GM19455 (cell line): ENCODE results near the gene MPPED2.

Source experiments
- ATAC-seq: cut with Tn5 transposase; IDR thresholded peaks from one replicate; pipeline ENCODE4 v1.9.1; 2021; ENCODE audit not compliant: unreplicated experiment

MPPED2 gene

DNA sequence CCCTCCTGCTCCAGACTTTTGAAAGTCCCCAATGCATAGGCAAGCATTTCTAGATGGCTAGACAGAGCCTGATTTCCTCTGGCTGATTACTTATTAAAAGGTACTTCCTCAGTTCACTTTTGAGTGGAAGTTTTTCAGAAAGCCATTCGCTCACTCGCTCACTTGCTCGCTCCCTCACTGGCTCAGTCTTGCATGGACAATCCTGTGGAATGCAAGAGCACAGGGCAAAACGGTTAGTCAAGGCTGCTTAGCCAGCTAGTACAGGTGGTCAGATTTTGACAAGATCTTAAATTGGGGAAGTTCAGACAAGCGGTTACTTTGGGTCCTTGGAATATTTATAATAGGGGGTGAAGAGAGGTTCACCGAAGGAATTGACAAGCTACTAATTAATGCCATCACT lies 162.3 kb downstream of the MPPED2 start:
- ATAC-seq: no peak

DNA sequence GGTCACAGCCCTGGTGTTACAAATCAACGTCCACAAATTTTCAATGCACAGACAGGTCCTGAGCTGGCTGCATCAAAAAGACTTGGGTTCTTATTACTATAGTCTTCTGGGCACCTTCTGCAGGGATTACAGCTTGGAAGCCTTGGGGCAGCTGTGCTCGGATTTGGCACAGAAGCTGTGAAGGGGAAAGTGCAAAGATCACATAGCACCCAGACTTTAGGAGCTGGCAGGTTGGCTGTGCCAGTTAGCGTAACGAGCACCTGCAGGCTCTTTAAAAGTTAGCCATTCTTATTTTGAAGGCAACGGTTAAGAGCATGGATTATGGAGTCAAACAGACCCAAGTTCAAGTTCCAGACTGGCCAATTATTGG lies 162.9 kb downstream of the MPPED2 start:
- ATAC-seq: no peak

DNA sequence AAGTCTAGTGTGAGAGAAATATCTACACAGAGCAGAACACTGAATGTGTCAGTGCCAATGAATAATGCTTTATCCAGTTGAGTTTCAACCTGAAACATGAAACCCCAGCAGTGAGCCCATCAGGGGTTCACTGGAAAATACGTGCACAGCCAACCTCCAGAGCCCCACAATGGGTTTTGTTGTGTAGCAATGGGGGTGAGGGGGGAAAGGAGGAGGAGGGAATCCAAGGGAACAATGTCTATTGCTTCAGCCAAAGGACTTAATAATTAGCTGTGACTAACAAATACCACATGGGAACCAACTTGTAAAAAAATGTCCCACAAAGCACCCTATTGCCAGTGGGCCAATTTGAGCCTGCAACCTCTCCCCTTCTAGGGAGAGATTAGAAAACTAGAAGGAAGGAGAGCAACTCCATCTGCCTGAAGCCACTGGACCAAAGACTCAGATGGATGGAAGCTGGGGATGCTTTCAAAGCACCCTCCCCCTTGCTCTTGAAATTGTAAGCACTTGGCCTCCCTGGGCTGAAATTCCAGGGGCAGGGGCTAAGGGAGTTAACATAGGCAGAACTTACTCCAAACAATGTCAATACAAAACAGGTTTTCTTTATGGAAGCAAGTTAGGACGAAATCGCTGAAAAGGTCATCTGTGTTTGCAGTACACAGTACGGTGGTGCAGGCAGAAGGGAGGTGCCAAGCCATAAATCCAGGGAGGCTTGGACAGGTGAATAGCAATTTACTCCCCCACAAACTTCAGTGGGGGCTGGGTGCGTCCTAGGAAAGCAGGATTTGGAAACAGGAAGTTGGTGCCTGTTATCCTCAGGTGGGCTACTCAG lies 163.5 kb downstream of the MPPED2 start:
- ATAC-seq: no peak

DNA sequence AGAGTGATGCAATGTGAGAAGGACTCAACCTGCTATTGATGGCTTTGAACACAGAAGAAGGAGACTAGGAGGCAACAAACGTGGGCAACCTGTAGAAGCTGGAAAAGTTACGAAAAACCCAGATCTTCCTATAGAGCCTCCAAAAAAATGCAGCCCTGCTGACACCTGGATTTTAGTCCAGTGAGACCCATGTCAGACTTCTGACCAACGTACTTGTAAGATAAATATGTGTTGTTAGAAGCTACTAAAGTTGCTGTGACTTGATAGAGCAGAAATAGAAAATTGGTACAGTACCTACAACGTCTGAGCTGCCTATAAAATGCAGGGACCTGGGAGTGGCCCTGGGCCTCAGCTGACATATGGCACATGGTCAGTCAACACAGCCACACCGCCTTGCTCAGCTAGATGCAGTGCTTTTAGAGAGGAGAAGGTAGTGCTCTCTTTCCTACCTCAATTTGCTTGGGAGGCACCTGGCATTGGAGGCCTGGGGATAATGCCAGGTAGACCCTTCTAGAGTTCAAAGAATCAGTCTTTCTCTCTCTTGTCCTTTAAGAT lies 165.8 kb downstream of the MPPED2 start:
- no peak for ATAC-seq

DNA sequence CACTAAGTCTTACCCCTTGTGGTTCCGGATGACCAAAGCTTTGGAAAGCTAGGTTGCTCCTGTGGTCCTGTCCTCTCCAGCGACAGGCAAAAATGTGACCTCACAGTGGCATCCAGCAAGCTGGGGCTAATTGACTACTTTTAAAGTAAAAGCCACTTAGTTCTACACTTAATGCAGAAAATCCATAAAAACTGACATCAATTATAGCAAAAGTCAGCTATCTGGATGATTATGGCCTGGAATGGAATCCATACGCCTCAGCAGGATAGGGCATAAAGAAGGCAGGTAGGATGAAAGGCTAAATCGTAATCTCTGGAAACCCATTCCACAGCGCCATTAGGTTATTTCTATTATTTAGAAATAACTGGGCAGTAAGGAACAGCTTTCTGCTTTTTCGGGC lies 171.3 kb downstream of the MPPED2 start:
- no peak for ATAC-seq

DNA sequence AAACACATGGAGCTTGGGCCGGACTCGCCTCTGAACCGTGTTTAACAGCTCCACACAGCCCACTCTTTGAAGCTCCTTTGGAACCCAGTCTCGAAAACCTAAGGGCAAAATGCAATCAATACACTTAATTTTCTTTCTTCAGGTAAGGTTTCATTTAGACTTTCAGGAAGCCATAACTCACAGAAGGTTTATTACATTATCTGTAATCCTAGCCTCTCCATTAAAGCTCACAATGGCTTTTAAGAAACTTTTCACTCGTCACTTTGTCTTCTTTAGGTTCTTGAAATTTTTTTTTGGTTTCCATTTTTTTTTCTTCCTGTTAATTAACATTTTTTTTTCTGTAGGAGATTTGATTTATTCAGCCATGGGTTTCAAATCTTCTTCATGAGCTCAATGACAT lies 171.9 kb downstream of the MPPED2 start:
- ATAC-seq: no peak

DNA sequence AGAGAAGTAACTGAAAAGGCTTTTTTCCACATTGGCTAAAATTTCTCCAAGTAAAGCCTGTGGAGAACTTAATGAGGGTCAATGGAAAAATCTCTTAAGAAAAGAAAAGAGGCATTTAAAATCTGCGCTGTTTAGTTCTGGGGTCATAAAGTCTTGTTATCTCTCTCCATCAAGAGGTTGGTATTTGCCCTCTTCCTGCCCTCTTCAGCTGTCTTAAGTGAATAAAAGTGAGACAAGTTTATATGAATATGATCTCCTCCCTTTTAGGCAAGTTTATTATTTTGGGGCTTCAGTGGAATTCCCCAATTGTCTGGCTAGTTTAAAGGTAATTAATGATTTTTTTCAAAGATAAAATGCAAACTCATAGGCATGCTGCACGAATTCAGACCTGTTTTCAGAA lies 173.6 kb downstream of the MPPED2 start:
- ATAC-seq: no peak

DNA sequence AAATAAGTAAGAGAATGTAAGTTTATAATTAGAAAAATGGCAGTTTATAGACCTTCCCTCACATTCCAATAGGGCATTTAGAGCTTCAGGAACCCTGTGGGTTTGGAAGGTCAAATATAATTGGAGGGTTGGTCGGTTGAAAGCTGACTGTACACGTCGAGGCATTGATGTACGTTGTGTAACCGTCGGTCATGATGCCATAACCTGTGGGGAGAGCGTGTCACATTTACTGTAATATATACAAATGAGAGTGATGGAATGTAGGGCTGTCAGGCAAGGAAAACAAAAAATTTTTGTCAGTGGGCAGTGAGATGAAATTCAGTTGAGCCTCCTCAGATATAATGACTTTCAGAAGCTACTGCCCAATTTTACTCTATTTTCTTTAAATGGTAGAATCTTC lies 174.8 kb downstream of the MPPED2 start:
- no peak for ATAC-seq

DNA sequence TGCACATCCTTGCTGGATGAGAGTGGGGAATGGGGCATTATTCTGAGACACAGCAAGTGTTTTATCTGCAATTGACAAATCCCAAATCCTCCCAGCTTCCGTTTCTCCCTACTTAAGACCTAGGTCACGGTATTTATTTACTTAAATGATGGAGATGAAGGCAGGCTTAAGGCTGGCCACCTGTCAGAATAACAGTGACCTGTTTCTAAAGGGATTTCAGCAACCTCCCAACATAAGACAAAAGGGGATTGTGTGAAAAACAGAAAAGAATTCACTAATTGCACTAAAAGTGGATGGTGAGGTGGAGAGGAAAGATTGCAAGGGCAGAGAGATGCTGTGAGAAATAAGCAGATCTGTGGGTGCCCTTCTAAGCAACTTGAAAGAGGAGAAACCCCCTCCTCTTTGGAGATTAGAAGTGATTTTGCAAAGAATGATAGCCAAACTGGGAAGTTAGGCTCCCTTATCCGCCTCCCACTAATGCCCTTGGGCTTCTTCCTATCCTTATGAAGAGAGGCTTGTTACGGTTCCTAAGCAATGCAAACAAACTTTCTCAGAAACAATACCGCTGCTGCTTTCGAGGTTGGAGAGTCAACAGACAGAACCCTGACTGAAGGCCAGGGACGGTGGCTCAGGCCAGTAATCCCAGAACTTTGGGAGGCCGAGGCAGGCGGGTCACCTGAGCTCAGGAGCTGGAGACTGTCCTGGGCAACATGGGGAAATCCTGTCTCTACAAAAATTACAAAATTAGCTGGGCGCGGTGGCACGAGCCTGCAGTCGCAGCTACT lies 179.0 kb downstream of the MPPED2 start:
- ATAC-seq: no peak

DNA sequence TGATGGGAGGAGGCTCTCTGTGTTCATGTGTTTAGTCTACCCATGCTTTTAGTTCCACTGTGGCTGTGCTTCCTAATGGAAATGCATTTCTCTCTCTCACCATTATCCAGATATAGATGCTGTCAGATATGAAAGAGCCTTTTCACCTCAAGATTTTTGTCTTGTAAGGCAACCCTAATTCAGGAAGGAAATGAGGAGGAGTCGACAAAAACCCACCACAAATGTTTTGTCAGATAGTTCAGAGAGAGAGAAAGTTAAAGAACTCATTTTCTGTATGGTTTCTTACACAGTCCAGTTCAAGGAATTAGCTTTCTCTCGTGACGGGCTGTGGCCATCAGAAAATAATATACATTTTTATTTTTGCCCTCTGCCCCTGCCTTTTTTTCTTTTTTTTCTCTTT lies 180.8 kb downstream of the MPPED2 start:
- ATAC-seq: no peak

DNA sequence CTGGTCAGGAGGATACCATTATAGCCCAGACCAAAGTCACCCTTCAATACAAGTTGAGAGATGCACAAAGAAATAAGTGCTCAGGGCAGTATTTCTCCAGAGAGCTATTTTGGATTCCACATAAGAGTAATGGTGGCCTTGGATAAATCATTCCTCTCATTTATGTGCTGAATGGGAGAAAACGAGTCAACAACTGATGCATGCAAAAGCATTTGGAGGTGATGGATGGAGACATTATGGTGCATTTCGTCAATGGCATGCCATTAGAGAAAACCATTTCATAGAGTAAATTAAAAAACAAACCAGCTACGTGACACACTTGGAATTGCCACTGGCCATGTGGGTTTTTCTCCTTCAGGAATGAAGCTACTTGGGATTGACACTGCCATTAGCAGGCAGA lies 182.0 kb downstream of the MPPED2 start:
- ATAC-seq: no peak

DNA sequence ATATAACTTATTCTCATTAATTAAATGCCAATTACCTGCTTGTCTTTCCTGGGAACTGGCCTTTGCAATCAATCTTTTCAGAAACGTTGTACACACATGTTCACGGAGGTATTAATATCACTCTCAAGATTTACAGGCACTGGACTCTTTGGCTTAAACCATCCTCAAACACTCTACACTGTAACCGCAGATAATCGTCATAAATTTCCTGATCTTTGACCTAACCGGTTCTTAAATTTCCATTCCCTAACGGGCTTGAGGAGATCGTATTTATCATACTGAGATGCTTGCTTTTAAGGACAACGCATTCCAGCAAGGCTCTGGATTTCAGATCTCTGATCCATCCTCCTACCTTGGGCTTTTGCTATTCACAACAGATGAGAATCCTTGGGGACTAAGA lies 190.4 kb downstream of the MPPED2 start:
- no peak for ATAC-seq

DNA sequence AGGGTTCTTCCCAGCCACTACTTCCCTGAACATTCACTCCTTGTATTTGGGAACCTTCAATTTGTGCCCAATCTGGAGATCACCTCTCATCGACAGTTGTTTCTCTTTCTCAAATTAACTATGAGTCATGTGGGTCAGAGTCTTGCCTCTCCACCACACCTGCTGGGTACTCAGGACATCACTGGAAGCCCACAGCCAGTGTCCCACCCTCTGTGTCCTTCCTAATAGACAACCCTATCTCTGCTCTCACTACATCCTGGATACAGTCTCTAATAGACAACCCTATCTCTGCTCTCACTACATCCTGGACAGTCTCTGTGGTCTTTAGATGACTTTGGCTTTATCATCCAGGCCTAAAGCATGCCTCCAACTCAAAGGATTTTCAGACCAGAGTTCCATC lies 193.1 kb downstream of the MPPED2 start:
- ATAC-seq: no peak

DNA sequence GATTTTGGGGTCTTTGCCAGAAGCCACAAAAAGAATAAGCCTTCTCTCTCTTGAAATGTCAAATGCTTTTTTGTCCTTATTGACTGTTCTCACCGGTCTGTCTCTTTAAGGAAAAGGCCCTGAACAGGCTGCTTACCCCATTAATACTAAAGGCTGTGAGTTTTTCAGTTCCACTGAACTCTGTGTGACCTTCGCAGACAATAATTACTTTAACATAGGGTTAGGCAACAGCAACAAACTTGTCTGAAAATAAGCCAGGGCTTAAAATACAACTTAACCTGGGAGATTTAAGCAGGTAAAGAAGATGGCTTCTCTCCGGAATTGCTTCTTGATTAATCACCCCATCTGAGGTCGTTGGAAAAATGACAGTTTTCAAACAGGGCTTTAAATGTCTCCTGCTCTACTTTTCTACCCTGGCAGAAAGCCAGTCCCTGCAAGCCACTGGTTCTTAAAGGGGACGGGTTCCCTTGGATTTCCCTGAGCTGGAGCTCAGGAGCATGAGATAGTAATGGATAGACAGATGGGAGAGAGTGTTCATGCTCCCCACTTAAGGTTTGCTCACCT lies 193.8 kb downstream of the MPPED2 start:
- ATAC-seq: no peak

DNA sequence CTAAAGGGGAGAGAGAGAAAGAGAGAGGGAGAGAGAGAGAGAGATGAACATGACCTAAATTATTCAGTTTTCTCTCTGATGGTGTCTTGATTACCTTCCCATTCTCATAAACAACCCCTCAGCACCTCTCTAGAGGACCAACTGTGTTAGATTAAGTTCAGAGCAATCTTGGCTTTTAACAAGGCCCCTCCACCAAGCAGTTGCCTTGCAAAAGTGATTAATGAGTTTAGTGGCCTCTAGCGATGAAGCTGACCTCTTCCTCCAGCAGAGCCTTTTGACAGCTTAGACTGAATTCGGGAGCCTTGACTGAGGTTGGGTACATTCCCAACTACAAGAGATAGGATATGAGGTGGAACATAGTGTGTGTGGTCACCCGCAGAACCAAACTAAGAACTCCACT lies 197.2 kb downstream of the MPPED2 start:
- no peak for ATAC-seq

DNA sequence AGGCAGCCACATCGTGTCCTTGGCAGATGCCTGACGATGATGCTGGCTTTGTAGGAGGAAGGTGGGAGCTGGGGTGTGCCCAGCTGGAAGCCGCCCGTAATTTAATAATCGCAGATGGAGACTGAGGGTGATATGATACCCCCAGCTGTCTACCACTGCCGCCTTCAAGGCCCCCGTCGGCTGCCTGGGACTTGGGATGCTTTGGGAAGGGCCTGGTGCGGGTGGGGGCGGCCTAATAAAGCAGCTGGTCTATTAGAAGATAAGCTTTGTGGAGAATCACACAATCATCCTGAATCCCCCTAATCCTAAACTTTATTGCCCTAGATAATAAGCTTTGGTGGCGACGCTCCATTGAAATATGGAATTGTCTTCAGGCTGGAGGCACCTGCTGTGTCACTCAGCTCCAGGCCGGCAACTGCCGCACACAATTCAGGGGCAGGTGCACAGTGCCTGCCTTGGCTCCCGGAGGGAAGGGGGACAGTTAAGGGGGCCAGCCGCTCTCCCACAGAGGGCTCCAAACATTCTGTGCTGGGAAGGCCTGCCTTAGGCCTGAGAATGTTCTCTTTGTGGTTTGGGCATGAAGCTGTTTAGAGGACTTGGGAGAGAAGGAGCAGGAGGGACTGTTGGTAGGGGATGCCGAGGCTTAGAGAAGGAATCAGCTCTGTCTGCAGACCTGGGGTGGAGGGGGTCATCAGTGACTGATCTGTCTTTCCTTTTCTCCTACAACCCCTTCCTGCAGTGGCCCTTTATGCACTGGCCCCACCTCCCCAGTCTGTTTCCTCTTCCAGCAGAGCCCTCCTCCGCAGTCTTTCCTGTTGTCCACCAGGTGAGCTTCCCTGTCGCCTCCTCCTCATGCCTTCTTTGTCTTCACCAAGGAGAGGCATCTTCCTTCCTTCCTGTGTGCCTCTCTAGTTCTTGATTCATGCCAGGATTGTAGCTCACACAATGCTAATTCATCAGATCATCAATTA lies 198.0 kb downstream of the MPPED2 start:
- no peak for ATAC-seq

DNA sequence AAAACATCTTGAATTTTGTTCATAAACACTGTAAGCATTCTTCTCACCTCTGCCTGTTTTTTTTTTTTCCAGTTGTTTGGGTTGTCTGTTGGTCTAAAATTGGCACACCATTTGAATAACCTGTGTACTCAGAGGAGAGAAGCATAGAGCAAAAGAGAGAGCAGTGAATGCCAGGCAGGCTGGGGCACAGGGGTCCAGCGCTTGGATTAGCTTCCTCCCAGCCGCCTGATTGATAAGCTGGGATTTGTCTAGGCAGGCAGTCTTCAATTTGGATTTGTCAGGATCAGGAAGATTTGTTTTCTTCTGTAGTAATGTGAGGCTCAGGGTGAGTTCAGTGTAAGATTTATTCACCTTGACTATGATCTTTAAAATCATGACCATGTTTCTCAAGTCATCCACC lies 204.3 kb downstream of the MPPED2 start:
- ATAC-seq: no peak

DNA sequence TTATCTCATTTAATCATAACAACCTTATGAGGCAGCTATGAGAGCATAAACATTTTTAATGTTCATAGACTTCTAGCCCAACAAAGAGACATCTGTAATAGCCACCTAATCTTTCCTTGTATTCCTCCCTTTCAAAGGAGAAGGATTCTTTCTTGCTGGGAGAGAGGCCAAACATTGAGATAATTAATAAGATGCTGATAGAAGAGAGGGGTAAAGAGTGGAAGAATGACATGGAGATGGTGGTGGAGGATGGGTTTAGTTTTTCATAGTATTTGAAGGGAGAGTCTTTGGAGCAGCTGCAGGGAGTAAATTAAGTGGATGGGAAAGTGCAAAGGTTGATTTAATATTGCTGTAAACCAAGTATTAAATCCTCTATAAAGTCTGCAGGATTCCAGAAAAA lies 205.3 kb downstream of the MPPED2 start:
- no peak for ATAC-seq

DNA sequence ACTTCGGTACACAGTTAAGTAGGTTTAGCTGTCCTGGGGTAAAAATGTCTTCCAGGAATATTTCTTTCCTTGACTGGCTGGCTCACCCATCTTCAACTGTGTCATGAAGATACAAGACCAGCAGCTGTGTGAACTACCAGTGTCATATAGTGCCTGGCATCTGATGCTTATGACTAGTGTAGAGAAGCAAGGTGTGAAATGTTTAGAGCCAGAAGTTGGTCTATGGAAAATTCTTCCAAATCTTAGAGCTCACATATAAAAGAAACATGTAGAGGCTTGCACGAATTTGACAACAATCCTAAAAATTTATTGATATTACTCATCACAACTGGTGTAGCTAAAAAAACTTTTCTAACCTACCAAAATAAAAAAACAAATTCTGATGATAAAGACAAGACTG lies 208.8 kb downstream of the MPPED2 start:
- no peak for ATAC-seq

DNA sequence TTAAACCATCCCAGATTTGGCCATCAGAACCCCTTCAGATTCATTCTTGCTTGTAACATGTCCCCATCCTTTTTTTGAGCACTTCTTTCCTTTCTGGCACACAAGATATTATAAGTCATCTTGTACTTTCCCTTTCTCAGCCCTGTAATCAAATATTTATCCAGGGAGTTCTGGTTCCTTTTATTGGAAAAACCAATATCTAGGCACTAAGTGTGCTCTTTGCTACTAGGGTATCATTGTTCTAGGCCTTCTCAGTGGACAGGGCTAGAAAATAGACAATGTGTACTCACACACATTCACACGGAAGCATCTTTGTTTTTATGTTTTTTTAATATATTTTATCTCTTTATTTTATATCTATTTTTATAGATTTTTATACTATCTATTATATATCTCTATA lies 216.0 kb downstream of the MPPED2 start:
- no peak for ATAC-seq

DNA sequence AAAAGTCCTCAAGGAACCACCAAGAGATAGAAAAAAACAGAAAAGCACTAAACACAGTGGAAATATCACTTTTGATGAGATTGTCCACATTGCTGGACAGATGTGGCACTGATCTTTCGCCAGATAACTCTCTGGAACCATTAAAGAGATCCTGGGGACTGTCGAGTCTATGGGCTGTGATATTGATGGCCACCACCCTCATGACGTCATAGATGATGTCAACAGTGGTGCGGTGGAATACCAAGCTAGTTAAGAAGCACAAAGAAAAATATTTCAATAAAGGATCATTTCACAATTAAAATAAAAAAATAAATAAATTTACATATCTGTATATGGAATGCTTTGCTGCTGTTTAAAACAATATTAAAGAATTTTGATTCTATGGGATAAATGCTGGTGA lies 217.8 kb downstream of the MPPED2 start:
- no peak for ATAC-seq
